ENCODE data around the gene STK4. TPM values are rescaled to one million over a fixed set of nuclear protein-coding genes. Genes with fewer than 3 reads are reported as not detected.

Gene STK4
- total RNA-seq, 1 experiment from 2014 or later = 60.9 TPM

- H3K4me1 ChIP-seq (replicated peaks; ENCODE audit: insufficient read depth) = no peaks in the 10 kb centered on the region
- no peak for DNase-seq
- H4K20me1 ChIP-seq (ENCODE audit: insufficient read depth) = no peaks in the 10 kb centered on the region
- no peaks in the 10 kb centered on the region for H3K9me2 ChIP-seq (ENCODE audit: insufficient read depth)
- H2AFZ ChIP-seq = no peak overlapping the region
- H3K4me2 ChIP-seq = no peak overlapping the region
- no peaks in the 10 kb centered on the region for H3K9me3 ChIP-seq (ENCODE audit: insufficient read depth, low read depth)
- no peaks in the 10 kb centered on the region for H3K27me3 ChIP-seq (ENCODE audit: insufficient read depth, low read depth)
- no peak overlapping the region for H3K27ac ChIP-seq
- intact Hi-C loops (cut with micrococcal nuclease; ENCODE audit: unreplicated experiment) = no loop called here
- no TSS peak for BruUV-seq (replicated peaks)
- H3K79me2 ChIP-seq (ENCODE audit: low read depth) = no peaks in the 10 kb centered on the region
- POLR2A ChIA-PET (ENCODE audit: unreplicated experiment) = no interaction called here
- TF ChIP-seq CTCF (conservative IDR thresholded peaks at IDR 0.05) (no peak), EZH2 (IDR thresholded peaks at IDR 0.05; ENCODE audit: low read depth) (no peak)
- H3K36me3 ChIP-seq (ENCODE audit: low read depth) = 0 out of 2 replicates have a peak, but pooled peaks cover 13% of the 10 kb centered on the region
- no peak overlapping the region for H3K4me3 ChIP-seq
- H3F3A ChIP-seq (ENCODE audit: insufficient read depth, low read depth) = 0 out of 2 replicates have a peak, but pooled peaks cover 3% of the 10 kb centered on the region
- CTCF ChIA-PET = interaction anchor here (0.5 to 1.2 kb wide), 3 partner anchors 9 to 224 kb away, joined by 3 to 17 read pairs (median 5); no protein-coding TSS in a partner anchor
These were observed 87.4 kb downstream of the STK4 start for GRCh38 chr20:45053430-45054351.

GRCh38 chr20:45055056-45055455, 88.7 kb downstream of the STK4 start:
- Histone ChIP-seq H3F3A (ENCODE audit: insufficient read depth, low read depth) (no peaks in the 10 kb centered on the region), H2AFZ (no peak overlapping the region), H3K36me3 (ENCODE audit: low read depth) (0 out of 2 replicates have a peak, but pooled peaks cover 13% of the 10 kb centered on the region), H3K79me2 (ENCODE audit: low read depth) (no peaks in the 10 kb centered on the region), H3K9me2 (ENCODE audit: insufficient read depth) (no peaks in the 10 kb centered on the region), H3K4me1 (replicated peaks; ENCODE audit: insufficient read depth) (no peaks in the 10 kb centered on the region), H3K9me3 (ENCODE audit: insufficient read depth, low read depth) (no peaks in the 10 kb centered on the region), H4K20me1 (ENCODE audit: insufficient read depth) (no peaks in the 10 kb centered on the region), H3K27ac (no peak overlapping the region), H3K27me3 (ENCODE audit: insufficient read depth, low read depth) (no peaks in the 10 kb centered on the region), H3K4me3 (no peak overlapping the region), H3K4me2 (no peak overlapping the region)
- intact Hi-C loops (cut with micrococcal nuclease; ENCODE audit: unreplicated experiment) = no loop called here
- no TSS peak for BruUV-seq (replicated peaks)
- no peak for DNase-seq
- TF ChIP-seq CTCF (conservative IDR thresholded peaks at IDR 0.05) = no peak
- no peak for TF ChIP-seq EZH2 (IDR thresholded peaks at IDR 0.05; ENCODE audit: low read depth)
- POLR2A ChIA-PET (ENCODE audit: unreplicated experiment) = interaction anchor here (0.6 kb wide), 2 partner anchors 18 to 1277 kb away, joined by 3 to 11 read pairs; no protein-coding TSS in a partner anchor
- CTCF ChIA-PET = interaction anchor here (0.6 to 1.1 kb wide), 3 partner anchors 11 to 44 kb away, joined by 5 to 7 read pairs (median 5); no protein-coding TSS in a partner anchor

GRCh38 chr20:45056473-45057173, 90.3 kb downstream of the STK4 start:
- H3K9me3 ChIP-seq (ENCODE audit: insufficient read depth, low read depth) = 0 out of 2 replicates have a peak, but pooled peaks cover 8% of the 10 kb centered on the region
- POLR2A ChIA-PET (ENCODE audit: unreplicated experiment) = no interaction called here
- no TSS peak for BruUV-seq (replicated peaks)

More at GRCh38 chr20:45056473-45057173, 90.3 kb downstream of the STK4 start:
- H4K20me1 ChIP-seq (ENCODE audit: insufficient read depth) = no peaks in the 10 kb centered on the region
- intact Hi-C loops (cut with micrococcal nuclease; ENCODE audit: unreplicated experiment) = no loop called here
- CTCF ChIA-PET = interaction anchor here (1.1 kb wide), 1 partner anchor 237 kb away, joined by 3 read pairs; no protein-coding TSS in a partner anchor
- no peak overlapping the region for H3K27ac ChIP-seq
- peaks cover 15% of the 10 kb centered on the region for H3F3A ChIP-seq (ENCODE audit: insufficient read depth, low read depth)
- no peak for DNase-seq
- H3K9me2 ChIP-seq (ENCODE audit: insufficient read depth) = no peaks in the 10 kb centered on the region
- H3K4me1 ChIP-seq (replicated peaks; ENCODE audit: insufficient read depth) = peaks cover 10% of the 10 kb centered on the region
- H3K79me2 ChIP-seq (ENCODE audit: low read depth) = no peaks in the 10 kb centered on the region
- no peak overlapping the region for H2AFZ ChIP-seq
- no peaks in the 10 kb centered on the region for H3K27me3 ChIP-seq (ENCODE audit: insufficient read depth, low read depth)
- no peak overlapping the region for H3K4me2 ChIP-seq
- TF ChIP-seq EZH2 (IDR thresholded peaks at IDR 0.05; ENCODE audit: low read depth) = no peak
- TF ChIP-seq CTCF (conservative IDR thresholded peaks at IDR 0.05) = no peak
- H3K36me3 ChIP-seq (ENCODE audit: low read depth) = peaks cover 13% of the 10 kb centered on the region; the same call in 1 of the 2 replicates
- H3K4me3 ChIP-seq = no peak overlapping the region
